Breast epithelium (tissue), 4 donors: Measurements from ENCODE around the gene PSMC4. TPM values are rescaled to one million over a fixed set of nuclear protein-coding genes. Genes with fewer than 3 reads are reported as not detected.

Experiments used
- DNase-seq, 2 donors: peaks; one replicate each; pipeline ENCODE4 v3.0.0-alpha.2; 2019; ENCODE audit warnings: low spot score in 2 of 2
- H3K27ac ChIP-seq, 2 donors: fragments of 200-600 bp; sonication (generic) in 1 of 2; one replicate each; pipeline ENCODE4 v1.5.1; 2016 to 2019; ENCODE audit warnings: mild to moderate bottlenecking in 1 of 2
- H3K27me3 ChIP-seq, 2 donors: fragments of 200-600 bp; sonication (generic) in 1 of 2; one replicate each; pipeline versions ENCODE4 v1.5.1 to v1.6.0; 2017 to 2019; ENCODE audit warnings: control low read depth in 1 of 2, mild to moderate bottlenecking in 1 of 2
- H3K36me3 ChIP-seq: fragments of 200-600 bp; one replicate; pipeline ENCODE4 v1.5.1; 2019
- H3K4me1 ChIP-seq, 2 donors: fragments of 200-600 bp; sonication (generic); one replicate each; pipeline ENCODE4 v1.5.1; 2016 to 2019; ENCODE audit warnings: control low read depth in 1 of 2
- H3K4me3 ChIP-seq, 3 donors: fragments of 200-600 bp; sonication (generic); 1 replicate in 2 of 3; 2 replicates in 1 of 3; pipeline ENCODE4 v1.5.1; 2016 to 2019; ENCODE audit warnings: mild to moderate bottlenecking in 3 of 3, moderate library complexity in 2 of 3
- H3K9me3 ChIP-seq, 2 donors: fragments of 200-600 bp; sonication (generic) in 1 of 2; one replicate each; pipeline ENCODE4 v1.5.1; 2016 to 2019; ENCODE audit warnings: control low read depth in 1 of 2
- CTCF ChIP-seq, 3 donors: fragments of 450-650 bp; IDR thresholded peaks; one replicate each; pipeline ENCODE4 v1.5.1; 2016 to 2017; ENCODE audit warnings: antibody characterized with exemption in 3 of 3, mild to moderate bottlenecking in 3 of 3, moderate library complexity in 3 of 3
- POLR2A ChIP-seq: fragments of 450-650 bp; IDR thresholded peaks from one replicate; pipeline ENCODE4 v1.6.1; 2016; ENCODE audit warnings: antibody characterized with exemption, mild to moderate bottlenecking, moderate library complexity
- POLR2AphosphoS5 ChIP-seq, 3 donors: sonication (generic); formaldehyde crosslinking; IDR thresholded peaks; one replicate each; pipeline ENCODE4 v1.6.1; 2017; ENCODE audit warnings: antibody characterized with exemption in 3 of 3
- intact Hi-C: fragments of 100-400 bp; cut with DNase I; formaldehyde crosslinking; loops from one replicate; pipeline ENCODE4 v1.15.1; 2023; ENCODE audit warnings: low total_unique reads
- total RNA-seq, 3 donors: library from RNA; depleted of rRNA; stranded (reverse); fragments of >200 nt; gene quantifications; one replicate each; pipeline ENCODE4 v1.1.0, GENCODE V29; 2016

PSMC4 gene
- total RNA-seq = 10 to 100 TPM; 61.4 to 71.0 (median 70.8) TPM

GRCh38 chr19:39970675-39971379, at the start of gene PSMC4:
Gene PSMC4 (plus strand): TSS chr19:39971165. CDS start chr19:39971203, 38 bp downstream.
- DNase-seq = peak; percentile 97 to 98
- no peaks in the 10 kb centered on the region for H3K9me3 ChIP-seq
- no peaks in the 10 kb centered on the region for H3K27me3 ChIP-seq
- peak within 1 kb of the TSS; percentile 95 to 96 for H3K27ac ChIP-seq
- intact Hi-C loops = loop anchor here (5.0 kb wide), 1 partner anchor 124 kb away; the partner anchor contains the start of gene FBL
- H3K4me3 ChIP-seq = peak within 1 kb of the TSS; percentile 85 to 97 (median 87)
- H3K4me1 ChIP-seq = peaks cover 0 to 9% of the 10 kb centered on the region in 2 donors
- H3K36me3 ChIP-seq = peaks cover 9% of the 10 kb centered on the region
- TF ChIP-seq POLR2AphosphoS5 (IDR thresholded peaks at IDR 0.05) = peak; percentile 93 to 96 (median 94)
- TF ChIP-seq CTCF (IDR thresholded peaks at IDR 0.05) = peak; percentile 53 to 77 (median 55)
- TF ChIP-seq POLR2A = peak; percentile 60

GRCh38 chr19:39923862-39924261, 47.1 kb upstream of the PSMC4 start:
- Histone ChIP-seq H3K9me3 (no peaks in the 10 kb centered on the region), H3K4me1 (no peaks in the 10 kb centered on the region), H3K4me3 (no peak overlapping the region), H3K27ac (no peak overlapping the region), H3K27me3 (no peaks in the 10 kb centered on the region), H3K36me3 (no peaks in the 10 kb centered on the region)
- intact Hi-C loops = no loop called here
- no peak for DNase-seq
- TF ChIP-seq CTCF (IDR thresholded peaks at IDR 0.05) (no peak), POLR2A (no peak), POLR2AphosphoS5 (IDR thresholded peaks at IDR 0.05) (no peak)

- intact Hi-C loops = no loop called here
- no peaks in the 10 kb centered on the region for H3K9me3 ChIP-seq
- no peak overlapping the region for H3K27ac ChIP-seq
- H3K27me3 ChIP-seq = no peaks in the 10 kb centered on the region
- H3K4me3 ChIP-seq = no peak overlapping the region
- no peaks in the 10 kb centered on the region for H3K4me1 ChIP-seq
- TF ChIP-seq POLR2AphosphoS5 (IDR thresholded peaks at IDR 0.05) (no peak), CTCF (IDR thresholded peaks at IDR 0.05) (no peak), POLR2A (no peak)
- no peaks in the 10 kb centered on the region for H3K36me3 ChIP-seq
- no peak for DNase-seq
These were observed 46.6 kb upstream of the PSMC4 start for GRCh38 chr19:39924389-39924788.

GRCh38 chr19:39924952-39925351, 46.0 kb upstream of the PSMC4 start:
- no peak overlapping the region for H3K27ac ChIP-seq
- TF ChIP-seq CTCF (IDR thresholded peaks at IDR 0.05) (no peak), POLR2A (no peak), POLR2AphosphoS5 (IDR thresholded peaks at IDR 0.05) (no peak)
- H3K9me3 ChIP-seq = no peaks in the 10 kb centered on the region
- DNase-seq = no peak
- no peaks in the 10 kb centered on the region for H3K27me3 ChIP-seq
- no peaks in the 10 kb centered on the region for H3K4me1 ChIP-seq
- H3K4me3 ChIP-seq = no peak overlapping the region
- no peaks in the 10 kb centered on the region for H3K36me3 ChIP-seq
- intact Hi-C loops = no loop called here

- H3K27ac ChIP-seq = no peak overlapping the region
- no peaks in the 10 kb centered on the region for H3K36me3 ChIP-seq
- no peaks in the 10 kb centered on the region for H3K4me1 ChIP-seq
- no peak for TF ChIP-seq POLR2AphosphoS5 (IDR thresholded peaks at IDR 0.05)
- TF ChIP-seq POLR2A = no peak
- TF ChIP-seq CTCF (IDR thresholded peaks at IDR 0.05) = no peak
- DNase-seq = no peak
- no peaks in the 10 kb centered on the region for H3K27me3 ChIP-seq
- H3K9me3 ChIP-seq = no peaks in the 10 kb centered on the region
- no peak overlapping the region for H3K4me3 ChIP-seq
- intact Hi-C loops = no loop called here
These were observed 44.7 kb upstream of the PSMC4 start for GRCh38 chr19:39926170-39926760.
